GM21717 (cell line): Measurements from ENCODE around the gene GOLT1A.

Source experiments
- ATAC-seq: cut with Tn5 transposase; IDR thresholded peaks from one replicate; pipeline ENCODE4 v1.9.1; 2021; ENCODE audit warnings: mild to moderate bottlenecking, moderate library complexity; ENCODE audit not compliant: unreplicated experiment

Gene GOLT1A

DNA sequence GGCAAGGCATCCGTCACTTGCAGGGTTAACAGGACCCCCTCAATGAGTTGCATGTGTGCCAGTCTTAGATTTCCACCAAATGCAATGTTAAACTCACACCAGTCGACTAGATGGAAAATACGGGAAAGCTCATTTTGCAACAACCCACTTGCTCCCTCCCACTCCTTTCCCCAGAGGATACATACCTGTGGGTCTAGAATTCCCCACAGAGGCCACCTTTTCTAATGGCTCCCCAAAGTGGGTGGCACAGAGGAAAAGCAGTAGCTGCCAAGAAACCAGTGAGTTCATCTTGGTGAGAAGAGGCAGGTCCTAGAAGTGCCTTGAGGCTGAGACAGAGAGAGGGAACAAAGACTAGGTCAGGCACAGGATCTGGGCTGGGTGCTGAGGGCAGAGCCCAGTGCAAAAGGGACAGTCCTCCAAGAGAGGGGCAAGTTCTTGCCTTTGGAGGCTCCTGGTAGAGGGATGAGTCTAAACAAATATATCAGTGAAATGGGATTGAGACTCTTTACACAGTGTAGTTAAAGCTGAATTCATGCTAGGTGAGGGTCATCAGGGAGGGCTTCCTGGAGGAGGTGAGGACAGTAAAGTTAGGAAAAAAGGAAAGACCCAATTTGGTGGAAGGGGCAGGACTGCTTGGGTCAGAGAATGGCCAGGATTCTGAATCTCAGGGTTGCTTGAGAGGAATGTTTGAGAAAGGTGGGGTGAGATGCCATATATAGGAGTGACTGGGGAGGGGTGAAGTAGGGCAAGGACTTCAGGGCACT lies 21.0 kb downstream of the GOLT1A start:
- ATAC-seq: no peak

- ATAC-seq: no peak
Observed at GRCh38 chr1:204192046-204192445, 21.7 kb downstream of the GOLT1A start.

DNA sequence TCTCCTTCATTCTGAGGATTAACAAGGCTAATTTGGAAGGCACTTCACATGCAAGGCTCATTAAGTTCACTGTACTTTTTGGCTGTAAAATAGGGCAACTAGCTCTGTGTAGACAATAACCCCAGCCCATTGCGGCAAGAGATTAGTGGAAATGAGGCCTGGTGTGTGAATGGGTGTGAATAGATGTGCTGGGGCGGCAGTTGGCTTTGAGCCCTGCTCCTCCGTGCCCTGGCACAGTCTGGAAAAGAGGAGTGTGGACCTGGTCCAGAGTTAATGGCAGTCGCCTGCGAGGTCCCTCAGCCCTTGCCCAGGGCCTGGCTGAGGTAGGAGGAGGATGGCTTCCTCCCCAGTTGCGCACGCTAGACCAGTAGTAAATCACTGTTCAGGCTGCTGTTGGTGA lies 22.3 kb downstream of the GOLT1A start:
- no peak for ATAC-seq

GRCh38 chr1:204190212-204191211 lies 23.3 kb downstream of the GOLT1A start:
- ATAC-seq: no peak

DNA sequence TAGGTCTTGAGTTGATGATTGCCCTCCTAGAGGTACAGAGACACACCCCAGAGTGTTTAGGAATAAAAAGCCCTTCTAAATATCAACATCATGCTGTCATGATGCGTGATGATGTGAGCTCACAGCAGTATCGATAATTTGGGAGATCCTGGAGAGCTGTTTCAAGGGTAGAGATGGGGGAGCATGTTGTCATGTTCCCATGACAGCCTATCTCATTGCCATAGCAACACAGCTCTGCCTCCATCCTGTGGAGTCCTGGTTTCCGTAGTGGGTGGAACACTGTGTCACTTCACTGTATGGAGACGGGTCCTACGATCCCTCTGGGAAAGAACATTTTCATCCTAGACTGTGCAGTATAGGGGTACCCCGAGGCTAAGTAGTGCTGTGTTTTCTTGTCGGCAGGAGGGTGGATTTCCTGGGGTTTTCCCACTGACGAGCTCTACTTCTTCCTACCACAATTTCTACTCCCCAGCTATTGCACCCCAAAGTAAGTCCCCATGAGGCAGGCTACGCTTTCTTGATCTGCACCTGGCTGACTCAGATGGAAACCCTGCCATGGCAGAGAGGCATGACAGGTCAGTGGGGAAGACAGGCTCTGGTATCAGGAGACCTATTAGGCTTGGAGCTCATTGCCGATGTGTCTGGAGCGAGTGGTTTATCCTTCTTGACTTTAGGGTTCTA lies 24.7 kb downstream of the GOLT1A start:
- no peak for ATAC-seq

GRCh38 chr1:204186597-204186996 lies 27.2 kb downstream of the GOLT1A start:
- no peak for ATAC-seq

- no peak for ATAC-seq
Observed at GRCh38 chr1:204181116-204181515, 32.7 kb downstream of the GOLT1A start.

DNA sequence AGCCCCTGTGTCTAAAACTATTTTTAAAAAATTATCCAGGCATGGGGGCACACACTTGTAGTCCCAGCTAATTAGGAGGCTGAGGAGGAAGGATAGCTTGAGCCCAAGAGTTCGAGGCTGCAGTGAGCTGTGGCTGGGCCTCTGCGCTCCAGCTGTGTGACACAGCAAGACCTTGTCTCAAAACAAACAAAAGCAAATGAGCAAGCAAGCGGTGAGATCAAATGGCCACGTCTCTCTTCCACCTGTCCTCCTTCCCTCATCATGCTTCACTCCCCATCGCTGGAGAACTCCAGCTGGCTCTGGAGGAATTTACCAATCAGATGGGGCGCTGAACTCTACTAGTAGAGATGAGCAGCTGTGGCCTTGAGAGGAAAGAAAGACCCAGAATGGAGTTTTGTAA lies 33.7 kb downstream of the GOLT1A start:
- no peak for ATAC-seq

DNA sequence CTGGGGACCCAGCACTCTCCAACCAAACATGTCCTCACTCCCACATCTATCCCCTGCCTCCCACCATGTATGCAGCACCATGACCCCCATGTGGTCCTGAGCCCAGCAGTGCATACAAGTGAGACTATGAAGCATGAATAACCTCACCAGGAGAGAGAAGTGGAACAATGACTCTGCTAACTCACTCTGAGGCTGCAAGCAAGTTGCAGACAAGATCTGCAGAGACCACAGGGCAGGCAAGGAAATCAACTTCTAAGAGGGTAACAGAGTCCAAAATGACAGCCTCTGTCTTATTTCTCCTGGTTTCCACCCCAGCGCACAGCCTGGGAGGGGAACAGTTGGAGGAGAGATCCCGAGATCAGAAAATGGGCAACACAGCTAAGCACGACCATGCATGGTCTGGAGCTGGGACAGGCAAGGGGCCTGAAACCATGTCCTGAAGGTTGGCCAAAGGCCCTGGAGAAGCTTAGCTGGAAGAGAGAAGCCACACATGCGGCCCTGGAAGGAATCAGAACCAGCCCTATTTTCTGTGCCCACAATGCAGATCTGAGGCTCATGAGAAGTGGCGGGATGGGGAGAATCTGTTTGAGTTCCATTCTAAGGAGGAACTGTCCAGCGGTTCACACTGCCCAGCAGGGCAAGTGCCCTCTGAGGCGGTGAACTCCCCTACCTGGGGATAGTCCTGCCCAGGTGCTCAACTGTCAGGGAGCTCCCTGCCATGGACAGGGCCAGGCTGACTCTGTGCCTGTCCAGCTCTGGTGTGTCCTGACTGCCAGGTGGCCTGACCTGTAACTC lies 35.1 kb downstream of the GOLT1A start:
- ATAC-seq: no peak

DNA sequence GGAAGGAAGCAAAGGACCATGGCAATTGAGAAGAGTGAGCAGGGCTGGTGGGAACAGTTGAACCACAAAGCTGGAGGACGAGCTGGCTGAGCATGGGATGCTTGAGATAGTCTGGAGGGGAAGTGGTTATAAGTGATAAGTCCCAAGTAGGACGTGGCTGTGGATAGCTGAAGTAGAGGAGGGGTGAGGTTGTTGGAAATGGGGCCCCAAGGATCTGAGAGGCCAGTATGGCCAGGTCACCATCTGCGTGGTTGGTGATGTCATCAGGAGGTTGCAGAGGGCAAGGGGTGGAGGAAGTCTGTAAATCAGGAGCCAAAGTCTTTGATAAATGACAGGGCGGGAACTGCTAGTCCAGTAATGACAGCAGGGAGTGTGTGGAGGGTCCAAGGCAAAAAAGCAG lies 36.7 kb downstream of the GOLT1A start:
- no peak for ATAC-seq

DNA sequence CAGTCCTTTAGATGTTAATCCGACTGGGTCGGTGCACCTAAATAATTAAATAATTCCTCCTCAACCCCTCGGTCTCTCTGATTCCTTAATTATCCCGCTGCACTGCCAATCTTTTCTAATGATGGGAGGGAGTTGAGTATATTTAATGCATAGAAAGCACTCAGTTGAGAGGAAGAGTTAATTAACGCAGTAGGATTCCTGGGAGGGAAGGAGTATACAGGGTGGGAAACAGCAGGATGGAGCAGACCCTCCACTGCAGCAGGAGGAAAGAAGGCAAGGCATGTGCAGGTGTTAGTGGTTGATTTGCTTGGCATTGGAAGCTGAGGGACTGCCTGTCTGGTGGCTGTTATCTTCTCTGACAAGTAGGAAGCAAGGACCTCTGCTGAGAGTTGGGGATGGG lies 37.7 kb downstream of the GOLT1A start:
- no peak for ATAC-seq

- ATAC-seq: no peak
Observed at GRCh38 chr1:204174958-204175357, 38.8 kb downstream of the GOLT1A start.

- no peak for ATAC-seq
Observed at GRCh38 chr1:204172404-204173029, 41.3 kb downstream of the GOLT1A start.

- ATAC-seq: no peak
Observed at GRCh38 chr1:204171751-204172178, 42.0 kb downstream of the GOLT1A start.

DNA sequence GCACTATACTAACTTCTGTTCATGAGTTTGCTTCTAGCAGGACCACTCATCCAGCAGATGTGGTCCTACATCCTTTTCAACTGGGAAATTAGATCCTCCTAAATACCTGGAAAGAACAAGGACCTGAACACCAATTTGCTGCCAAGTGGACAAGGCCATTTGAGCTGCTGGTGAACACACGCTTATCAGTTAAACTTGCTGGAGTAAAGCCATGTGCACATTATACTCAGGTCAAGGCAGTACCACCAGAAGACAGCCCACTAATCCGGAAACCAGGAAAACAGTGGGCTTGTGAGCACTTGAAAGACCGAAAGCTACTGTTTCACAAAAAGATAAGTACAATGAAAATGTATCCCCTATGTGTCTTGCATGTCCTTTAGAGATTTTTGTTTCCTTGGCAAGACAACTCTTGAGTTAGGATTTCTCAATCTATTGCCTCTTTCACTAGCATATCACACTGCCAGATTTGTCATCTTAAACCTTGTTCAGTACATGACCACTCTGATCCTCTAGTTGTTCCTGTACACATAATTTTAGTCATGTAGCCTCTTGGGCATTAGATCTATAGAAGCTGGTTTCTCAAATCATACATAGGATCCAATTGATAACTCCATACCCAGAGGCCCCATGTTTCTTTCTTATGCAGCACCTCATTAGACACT lies 43.2 kb downstream of the GOLT1A start:
- ATAC-seq: no peak

DNA sequence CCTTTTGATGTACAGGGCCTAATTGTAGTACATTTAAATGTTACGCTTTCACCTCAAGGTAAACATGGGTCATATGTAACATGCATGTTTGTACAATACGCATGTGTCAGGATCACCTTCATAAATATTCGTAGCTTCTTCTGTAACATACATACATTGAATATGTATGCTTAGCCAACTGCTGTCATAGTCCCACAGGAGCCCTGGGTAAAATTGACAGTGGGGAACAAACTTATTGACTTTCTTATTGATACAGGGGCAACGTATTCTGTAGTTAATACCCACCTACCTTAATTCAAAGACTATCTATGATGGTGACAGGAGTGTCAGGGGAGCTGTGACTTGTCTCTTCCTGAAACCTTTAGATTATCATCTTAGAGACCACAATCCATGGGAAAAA lies 43.9 kb downstream of the GOLT1A start:
- no peak for ATAC-seq

DNA sequence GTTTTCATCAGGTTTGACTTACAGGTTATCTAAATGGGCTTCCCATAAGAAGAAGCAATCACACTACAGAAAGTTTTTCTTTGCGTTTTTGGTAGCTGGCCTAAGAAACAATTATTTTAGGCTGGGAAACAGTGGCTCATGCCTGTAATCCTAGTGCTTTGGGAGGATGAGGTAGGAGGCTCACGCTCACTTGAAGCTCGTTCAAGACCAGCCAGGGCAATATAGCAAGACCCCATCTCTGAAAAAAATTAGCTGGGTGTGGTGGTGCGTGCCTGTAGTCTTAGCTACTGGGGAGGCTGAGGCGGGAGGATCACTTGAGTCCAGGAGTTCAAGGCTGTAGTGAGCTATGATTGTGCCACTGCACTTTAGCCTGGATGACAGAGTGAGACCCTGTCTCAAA lies 46.1 kb downstream of the GOLT1A start:
- no peak for ATAC-seq

GRCh38 chr1:204166219-204166618 lies 47.6 kb downstream of the GOLT1A start, which contains the start of gene REN:
REN (minus strand) TSS chr1:204166337; CDS start chr1:204166293, 44 bp downstream.
- no peak for ATAC-seq

- no peak for ATAC-seq
Observed at GRCh38 chr1:204162494-204163074, 51.2 kb downstream of the GOLT1A start.
